Measurements from ENCODE around the gene KRT14. TPM values are rescaled to one million over a fixed set of nuclear protein-coding genes. Genes with fewer than 3 reads are reported as not detected.

The KRT14 gene
- total and polyA plus RNA-seq, 2 of the 4 experiments (the other 2 are of a cell fraction) = not detected

DNA sequence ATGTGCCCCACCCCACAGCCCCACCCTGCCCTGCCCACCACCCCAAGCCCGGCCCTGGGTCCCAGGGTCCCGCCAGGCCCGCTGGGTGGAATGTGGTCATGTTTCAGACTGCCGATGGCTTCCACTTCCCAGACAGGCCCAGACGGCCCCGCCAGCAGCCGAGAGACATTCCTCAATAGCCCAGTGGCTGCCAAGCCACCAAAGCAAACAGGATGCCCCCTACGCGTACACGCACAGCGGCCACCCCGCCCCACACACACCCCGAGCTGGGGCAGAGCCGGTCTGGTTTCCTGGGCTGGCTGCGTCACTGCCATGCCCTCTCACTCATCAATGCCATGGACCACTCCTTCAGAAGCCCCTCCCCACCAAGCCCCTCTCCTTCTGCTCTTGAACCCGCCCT is 38.9 kb upstream of the KRT14 start:
- 74% methylated on average over 5 of the region's 16 CpGs; no CpG with 5 or more reads in 1 of the 2 experiments for whole genome bisulfite sequencing, 2 experiments (ENCODE audit: extremely low coverage in 2 of 2, insufficient read length in 1 of 2)
- H3K18ac ChIP-seq (ENCODE audit: low read depth, low read length) = no peak overlapping the region
- no peak for TF ChIP-seq SMC3 (IDR thresholded peaks at IDR 0.05; ENCODE audit: low read depth, low read length)
- H3K4ac ChIP-seq (ENCODE audit: low read depth, low read length) = no peak overlapping the region
- no peak overlapping the region for H2AFZ ChIP-seq (replicated peaks; ENCODE audit: low read length, poor library complexity)
- no peak overlapping the region for H4K91ac ChIP-seq (ENCODE audit: insufficient read depth, low read depth, low read length)
- H3K36me3 ChIP-seq (ENCODE audit: control insufficient read depth, insufficient read depth, low read length) = no peaks in the 10 kb centered on the region
- BruUV-seq (replicated peaks) = no TSS peak
- no peak overlapping the region for H3K14ac ChIP-seq (replicated peaks; ENCODE audit: low read depth, low read length)
- ATAC-seq (ENCODE audit: low read depth) (no peak), DNase-seq (no peak)
- H3K79me1 ChIP-seq (ENCODE audit: low read depth in 1 of 2, low read length in 2 of 2) = no peaks in the 10 kb centered on the region
- no peak overlapping the region for H2BK5ac ChIP-seq (ENCODE audit: low read depth, low read length, poor library complexity, severe bottlenecking)
- H3K4me2 ChIP-seq (ENCODE audit: low read depth, low read length) = no peak overlapping the region
- H3K4me1 ChIP-seq (ENCODE audit: control insufficient read depth, insufficient read depth, low read length) = no peaks in the 10 kb centered on the region
- intact Hi-C loops (cut with micrococcal nuclease) (no loop called here), in situ Hi-C loops (cut with MboI; ENCODE audit: low sequenced_read_pairs) (no loop called here), dilution Hi-C loops (cut with HindIII; ENCODE audit: low sequenced_read_pairs, unreplicated experiment) (no loop called here)
- H3K56ac ChIP-seq (ENCODE audit: extremely low read depth, insufficient read depth, low read length) = no peak overlapping the region
- no peak overlapping the region for H3K4me3 ChIP-seq (ENCODE audit: insufficient read depth, low read depth, low read length)
- no peaks in the 10 kb centered on the region for H4K20me1 ChIP-seq (ENCODE audit: insufficient read depth, low read length)
- H3K9me3 ChIP-seq (ENCODE audit: control insufficient read depth, insufficient read depth, low read length) = no peaks in the 10 kb centered on the region
- ChIA-PET CTCF (no interaction called here), POLR2A (ENCODE audit: unreplicated experiment) (no interaction called here)
- H3K9ac ChIP-seq (ENCODE audit: low read depth, low read length) = no peak overlapping the region
- no peak overlapping the region for H4K5ac ChIP-seq (ENCODE audit: low read depth, low read length)
- H4K8ac ChIP-seq (ENCODE audit: low read depth in 2 of 2, low read length in 2 of 2) = no peak overlapping the region
- H3K27ac ChIP-seq (ENCODE audit: insufficient read depth, low read length) = no peak overlapping the region
- no peak overlapping the region for H2AK5ac ChIP-seq (ENCODE audit: low read depth, low read length)
- peaks cover 26% of the 10 kb centered on the region for H3K27me3 ChIP-seq (ENCODE audit: control insufficient read depth, insufficient read depth, low read length)
- no peak overlapping the region for H2BK20ac ChIP-seq (ENCODE audit: low read depth, low read length)
- H2AK9ac ChIP-seq (replicated peaks; ENCODE audit: low read depth, low read length, poor library complexity) = no peak overlapping the region
- no peak overlapping the region for H3K23ac ChIP-seq (ENCODE audit: low read depth, low read length)
- H2BK15ac ChIP-seq (ENCODE audit: low read depth, low read length) = no peak overlapping the region
- no peaks in the 10 kb centered on the region; the same call in 1 of the 2 replicates for H3K9me1 ChIP-seq (ENCODE audit: insufficient read depth, low read length)
- no peak overlapping the region for H2BK120ac ChIP-seq (ENCODE audit: low read depth, low read length)

Measured in IMR-90 (cell line).